Measurements from ENCODE around the gene NEU1. TPM values are rescaled to one million over a fixed set of nuclear protein-coding genes. Genes with fewer than 3 reads are reported as not detected.
"Not testable (repeated sequence)": the region's sequence is repeated elsewhere in the genome, so short reads cannot be mapped to it uniquely, and the experiment has no call there.

Gene NEU1
- total RNA-seq, 2 donors from 2014 or later: 29.3 to 30.6 TPM

GRCh38 chr6:31827286-31828079 is 35.1 kb downstream of the NEU1 start, which contains the start of gene HSPA1B:
Gene HSPA1B, plus strand, starts transcription at chr6:31827738. Its CDS starts 213 bp downstream, at chr6:31827951.
- H3K4me3 ChIP-seq: peak within 1 kb of the TSS; percentile 39 to 55
- DNase-seq (peak; percentile 99 to 100 (median 100)), ATAC-seq (peak; percentile 89)
- H3K27ac ChIP-seq: peak within 1 kb of the TSS; percentile 89 to 100 (median 97)
- peak in 2 of 7 experiments; percentile 5 to 11 for TF ChIP-seq CTCF (IDR thresholded peaks at IDR 0.05)
- TF ChIP-seq POLR2A (IDR thresholded peaks at IDR 0.05): peak; percentile 100
- H3K9me3 ChIP-seq: no peaks in the 10 kb centered on the region
- WGBS, 2 donors: 0 to 1% methylated on average over 12 to 51 of the region's 56 CpGs
- no peaks in the 10 kb centered on the region for H3K36me3 ChIP-seq (replicated peaks in 1 of 2; ENCODE audit: insufficient read depth in 1 of 2, low read depth in 2 of 2)
- H3K27me3 ChIP-seq: no peaks in the 10 kb centered on the region
- peaks cover 59% of the 10 kb centered on the region for H3K4me1 ChIP-seq
- intact Hi-C loops (cut with DNase I): no loop called here

GRCh38 chr6:31826793-31827285 is 35.8 kb downstream of the NEU1 start:
- peaks cover 58% of the 10 kb centered on the region for H3K4me1 ChIP-seq
- TF ChIP-seq POLR2A (IDR thresholded peaks at IDR 0.05): peak; percentile 39 to 61 (median 47)
- TF ChIP-seq CTCF (IDR thresholded peaks at IDR 0.05): no peak
- peak overlapping the region; percentile 82 to 100 (median 97) for H3K27ac ChIP-seq
- 0% methylated on average over 13 of the region's 13 CpGs for WGBS, 2 donors
- H3K9me3 ChIP-seq: no peaks in the 10 kb centered on the region
- ATAC-seq: peak; percentile 50
- intact Hi-C loops (cut with DNase I): no loop called here
- H3K4me3 ChIP-seq: no peak overlapping the region
- no peaks in the 10 kb centered on the region for H3K27me3 ChIP-seq
- peak; percentile 86 to 92 (median 90) for DNase-seq
- H3K36me3 ChIP-seq (replicated peaks in 1 of 2; ENCODE audit: insufficient read depth in 1 of 2, low read depth in 2 of 2): no peaks in the 10 kb centered on the region

- ATAC-seq: no peak
- H3K4me3 ChIP-seq: no peak overlapping the region
- WGBS, 2 donors: 23 to 35% methylated on average over 4 of the region's 4 CpGs
- H3K27ac ChIP-seq: peak overlapping the region; percentile 82 to 100 (median 97)
- H3K27me3 ChIP-seq: no peaks in the 10 kb centered on the region
- no peaks in the 10 kb centered on the region for H3K36me3 ChIP-seq (replicated peaks in 1 of 2; ENCODE audit: insufficient read depth in 1 of 2, low read depth in 2 of 2)
- TF ChIP-seq POLR2A (IDR thresholded peaks at IDR 0.05) (no peak), CTCF (IDR thresholded peaks at IDR 0.05) (no peak)
- intact Hi-C loops (cut with DNase I): no loop called here
- DNase-seq: no peak
- peaks cover 58% of the 10 kb centered on the region for H3K4me1 ChIP-seq
- no peaks in the 10 kb centered on the region for H3K9me3 ChIP-seq
Measured at GRCh38 chr6:31825553-31825952, 37.1 kb downstream of the NEU1 start.

GRCh38 chr6:31823592-31824196 is 38.9 kb downstream of the NEU1 start:
- H3K9me3 ChIP-seq; ATAC-seq; H3K4me3 ChIP-seq; H3K36me3 ChIP-seq (replicated peaks in 1 of 2; ENCODE audit: insufficient read depth in 1 of 2, low read depth in 2 of 2); intact Hi-C loops (cut with DNase I); DNase-seq; H3K27me3 ChIP-seq: not testable (repeated sequence)
- 73 to 90% methylated on average over 9 of the region's 9 CpGs for WGBS, 2 donors
- peaks cover 74% of the 10 kb centered on the region for H3K4me1 ChIP-seq
- peak overlapping the region in 3 of 4 donors; percentile 96 to 100 (median 98) for H3K27ac ChIP-seq
